GM23248 (cell line): ENCODE results near the gene TMEM8B. TPM values are rescaled to one million over a fixed set of nuclear protein-coding genes. Genes with fewer than 3 reads are reported as not detected.
A peak's percentile ranks its signal among the peaks of the same experiment; 100 is the strongest.
"Not testable (repeated sequence)": the region's sequence is repeated elsewhere in the genome, so short reads cannot be mapped to it uniquely, and the experiment has no call there.

ENCODE experiments used
- DNase-seq: peaks from one replicate; pipeline ENCODE4 v3.0.0-alpha.2; 2015
- H2AFZ ChIP-seq: fragments of 200-600 bp; sonication (generic); 2 replicates; pipeline ENCODE4 v1.6.1; 2016; ENCODE audit warnings: antibody characterized with exemption
- H3F3A ChIP-seq: fragments of 200-600 bp; sonication (generic); 2 replicates; pipeline ENCODE4 v1.6.1; 2016; ENCODE audit warnings: mild to moderate bottlenecking, antibody characterized with exemption, mixed run types; ENCODE audit not compliant: insufficient read depth
- H3K27ac ChIP-seq: fragments of 200-600 bp; sonication (generic); 2 replicates; pipeline ENCODE4 v1.5.1; 2016; ENCODE audit warnings: mild to moderate bottlenecking
- H3K27me3 ChIP-seq: fragments of 200-600 bp; sonication (generic); replicated peaks from 2 replicates; pipeline ENCODE4 v1.6.1; 2016; ENCODE audit warnings: mild to moderate bottlenecking; ENCODE audit not compliant: insufficient read depth
- H3K36me3 ChIP-seq: fragments of 200-600 bp; sonication (generic); 2 replicates; pipeline ENCODE4 v1.6.1; 2016; ENCODE audit warnings: low read depth, mild to moderate bottlenecking
- H3K4me1 ChIP-seq: fragments of 200-600 bp; sonication (generic); 2 replicates; pipeline ENCODE4 v1.6.1; 2016; ENCODE audit warnings: mild to moderate bottlenecking; ENCODE audit not compliant: insufficient read depth
- H3K4me2 ChIP-seq: fragments of 200-600 bp; sonication (generic); one replicate; pipeline ENCODE4 v1.6.1; 2016; ENCODE audit warnings: mild to moderate bottlenecking; ENCODE audit not compliant: unreplicated experiment
- H3K4me3 ChIP-seq: fragments of 200-600 bp; sonication (generic); 2 replicates; pipeline ENCODE4 v1.5.1; 2016; ENCODE audit warnings: mild to moderate bottlenecking
- H3K79me2 ChIP-seq: fragments of 200-600 bp; sonication (generic); 2 replicates; pipeline ENCODE4 v1.6.1; 2016; ENCODE audit warnings: mild to moderate bottlenecking; ENCODE audit not compliant: insufficient read depth
- H3K9ac ChIP-seq: fragments of 200-600 bp; sonication (generic); 2 replicates; pipeline ENCODE4 v1.6.1; 2016; ENCODE audit warnings: mild to moderate bottlenecking
- H3K9me2 ChIP-seq: fragments of 200-600 bp; sonication (generic); 2 replicates; pipeline ENCODE4 v1.6.1; 2016; ENCODE audit warnings: mixed run types, mild to moderate bottlenecking, moderate library complexity; ENCODE audit not compliant: insufficient read depth
- H3K9me3 ChIP-seq: fragments of 200-600 bp; sonication (generic); one replicate; pipeline ENCODE4 v1.6.1; 2017; ENCODE audit warnings: low read depth
- H4K20me1 ChIP-seq: fragments of 200-600 bp; sonication (generic); 2 replicates; pipeline ENCODE4 v1.6.0; 2016; ENCODE audit not compliant: insufficient read depth
- EZH2 ChIP-seq: fragments of 200-600 bp; sonication (generic); IDR thresholded peaks from 2 replicates; pipeline ENCODE4 v1.6.1; 2018; ENCODE audit warnings: antibody characterized with exemption, mild to moderate bottlenecking; ENCODE audit not compliant: insufficient read depth, poor library complexity, severe bottlenecking
- EZH2phosphoT487 ChIP-seq: fragments of 200-600 bp; sonication (generic); IDR thresholded peaks from 2 replicates; pipeline ENCODE4 v1.6.1; 2018; ENCODE audit warnings: antibody characterized with exemption, moderate library complexity, mild to moderate bottlenecking, low read depth; ENCODE audit not compliant: insufficient read depth
- WGBS, 2 experiments: methylation state at CpG; one replicate each; pipeline ENCODE4 v1.1.6; 2015 to 2017; ENCODE audit warnings: low lambda C conversion rate in 2 of 2, low coverage in 1 of 2; ENCODE audit errors: missing lambda C conversion rate in 2 of 2; 5-methylcytosine and 5-hydroxymethylcytosine counted together
- in situ Hi-C: fragments of 300-500 bp; cut with MboI; formaldehyde crosslinking; loops from 2 replicates; pipeline ENCODE4 v1.15.0; 2020
- polyA plus RNA-seq: library from polyadenylated mRNA; unstranded; fragments of >200 nt; fragmentation: Nextera tagmentation; extraction: Ambion mirVana; gene quantifications from 2 replicates; pipeline ENCODE4 v1.2.1, GENCODE V29; 2016
- total RNA-seq: library from RNA; depleted of rRNA; stranded (reverse); fragments of >200 nt; shearing (Covaris generic); gene quantifications from 2 replicates; pipeline ENCODE4 v1.2.3, GENCODE V29; 2014

TMEM8B gene
- total and polyA plus RNA-seq, 2 experiments from 2014 or later: 3.7 to 4.9 TPM

DNA sequence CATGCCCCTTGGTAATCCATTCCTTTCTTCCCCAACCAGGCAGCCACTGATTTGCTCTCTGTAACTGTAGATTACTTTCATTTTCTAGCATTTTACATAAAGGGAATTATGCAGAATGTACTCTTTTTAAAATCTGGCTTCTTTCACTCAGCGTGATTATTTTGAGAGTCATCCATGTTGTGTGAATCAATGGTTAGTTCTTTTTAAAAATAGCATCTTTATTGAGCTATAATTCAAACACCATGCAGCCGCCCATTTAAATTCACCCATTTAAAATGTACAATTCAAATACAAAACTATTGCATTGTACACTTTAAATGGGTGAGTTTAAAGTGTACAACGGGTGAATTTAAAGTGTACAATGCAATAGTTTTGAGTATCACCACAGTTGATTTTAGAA is 43.5 kb downstream of the TMEM8B start:
- H4K20me1 ChIP-seq: no peaks in the 10 kb centered on the region
- WGBS, 2 experiments: 43 to 44% methylated on average over 3 of the region's 3 CpGs
- no peak overlapping the region for H3K4me2 ChIP-seq
- no peak overlapping the region for H3K9ac ChIP-seq
- DNase-seq: no peak
- H3K4me1 ChIP-seq: no peaks in the 10 kb centered on the region
- H3K27me3 ChIP-seq: no peaks in the 10 kb centered on the region
- no peak overlapping the region for H3K4me3 ChIP-seq
- no peaks in the 10 kb centered on the region for H3K9me2 ChIP-seq
- no peaks in the 10 kb centered on the region for H3K36me3 ChIP-seq
- H3K9me3 ChIP-seq: no peaks in the 10 kb centered on the region
- H3F3A ChIP-seq: no peaks in the 10 kb centered on the region
- in situ Hi-C loops: no loop called here
- no peak overlapping the region for H2AFZ ChIP-seq
- H3K79me2 ChIP-seq: no peaks in the 10 kb centered on the region
- TF ChIP-seq EZH2phosphoT487 (no peak), EZH2 (no peak)
- H3K27ac ChIP-seq: no peak overlapping the region

DNA sequence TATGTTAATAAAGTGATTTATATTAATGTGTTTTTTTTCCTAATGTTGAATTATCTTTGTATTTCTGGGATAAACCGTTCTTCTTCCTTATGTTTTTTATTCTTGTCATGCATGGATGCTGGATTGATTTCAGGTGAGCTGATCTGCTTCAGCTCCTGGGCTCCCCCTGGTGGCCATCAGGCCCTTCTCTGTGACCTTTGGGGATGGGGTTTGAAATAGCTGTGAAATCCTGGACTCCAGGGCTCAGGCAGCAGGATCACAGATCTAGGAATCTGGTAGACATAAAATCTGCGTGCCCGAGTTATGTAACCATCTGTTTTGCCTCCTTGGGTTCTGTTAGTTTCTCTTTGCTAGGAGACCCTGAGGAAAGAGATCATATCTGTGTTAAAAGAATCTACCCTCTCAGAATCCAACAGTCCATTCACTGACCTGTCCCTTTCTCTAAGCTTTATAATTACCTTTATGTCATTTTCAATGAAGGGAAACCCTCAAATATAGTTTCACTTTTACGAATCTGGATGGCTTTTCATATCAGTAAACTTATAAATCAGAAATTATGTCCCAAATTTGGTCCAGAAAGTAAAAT is 53.3 kb downstream of the TMEM8B start:
- H4K20me1 ChIP-seq: no peaks in the 10 kb centered on the region
- H3K27me3 ChIP-seq: no peaks in the 10 kb centered on the region
- peak overlapping the region; percentile 74; the same call in 1 of the 2 replicates for H2AFZ ChIP-seq
- in situ Hi-C loops: loop anchor here (10.0 kb wide), 1 partner anchor 98 kb away; no protein-coding TSS in a partner anchor
- H3K9ac ChIP-seq: peak overlapping the region; percentile 0; the same call in 1 of the 2 replicates
- no peaks in the 10 kb centered on the region for H3K79me2 ChIP-seq
- H3K9me2 ChIP-seq: no peaks in the 10 kb centered on the region
- peak; percentile 80 for DNase-seq
- H3K4me3 ChIP-seq: no peak overlapping the region
- H3F3A ChIP-seq: peaks cover 11% of the 10 kb centered on the region
- TF ChIP-seq EZH2phosphoT487 (no peak), EZH2 (no peak)
- no peaks in the 10 kb centered on the region for H3K36me3 ChIP-seq
- peak overlapping the region; percentile 1; the same call in 1 of the 2 replicates for H3K27ac ChIP-seq
- no peaks in the 10 kb centered on the region for H3K9me3 ChIP-seq
- peaks cover 12% of the 10 kb centered on the region for H3K4me1 ChIP-seq
- WGBS, 2 experiments: 1% methylated on average over 4 of the region's 4 CpGs
- no peak overlapping the region for H3K4me2 ChIP-seq

DNA sequence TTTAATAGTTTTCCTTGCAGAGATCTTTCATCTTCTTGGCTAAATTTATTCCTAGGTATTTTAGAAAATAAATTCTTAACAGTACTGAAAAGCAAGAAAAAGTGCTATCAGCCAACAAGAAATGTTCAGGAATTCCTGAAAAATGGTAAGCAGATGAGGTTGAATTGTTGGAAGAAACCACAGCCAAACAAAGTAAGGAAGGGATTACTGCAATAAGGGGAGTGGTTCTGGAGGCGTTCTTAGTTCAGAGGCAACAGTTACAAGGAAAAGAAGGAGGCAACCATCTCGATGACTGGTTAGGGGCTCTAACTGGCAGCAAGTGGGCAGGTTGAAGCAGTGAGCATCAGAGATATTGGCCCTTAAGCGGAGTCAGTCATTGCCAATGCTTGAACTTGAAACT is 54.0 kb downstream of the TMEM8B start:
- Histone ChIP-seq H3K9ac (peak overlapping the region; percentile 0; the same call in 1 of the 2 replicates), H4K20me1 (no peaks in the 10 kb centered on the region), H3K27ac (peak overlapping the region; percentile 1; the same call in 1 of the 2 replicates), H2AFZ (peak overlapping the region; percentile 74), H3K4me2 (no peak overlapping the region), H3K9me3 (no peaks in the 10 kb centered on the region), H3K4me3 (no peak overlapping the region), H3K27me3 (no peaks in the 10 kb centered on the region), H3K4me1 (peaks cover 12% of the 10 kb centered on the region), H3K36me3 (no peaks in the 10 kb centered on the region), H3F3A (peaks cover 11% of the 10 kb centered on the region), H3K79me2 (no peaks in the 10 kb centered on the region), H3K9me2 (no peaks in the 10 kb centered on the region)
- DNase-seq: peak; percentile 55
- in situ Hi-C loops: loop anchor here (10.0 kb wide), 1 partner anchor 98 kb away; no protein-coding TSS in a partner anchor
- TF ChIP-seq EZH2phosphoT487: no peak
- no peak for TF ChIP-seq EZH2
- WGBS, 2 experiments: 23 to 25% methylated on average over 3 of the region's 3 CpGs

- not testable (repeated sequence) for H3K27ac ChIP-seq, H2AFZ ChIP-seq, H4K20me1 ChIP-seq, H3K9me2 ChIP-seq, H3K4me3 ChIP-seq, H3K4me2 ChIP-seq, H3K9me3 ChIP-seq, H3K79me2 ChIP-seq, H3K9ac ChIP-seq, H3K27me3 ChIP-seq, H3K36me3 ChIP-seq, DNase-seq
- peaks cover 11% of the 10 kb centered on the region for H3F3A ChIP-seq
- 83 to 90% methylated on average over 3 of the region's 3 CpGs for WGBS, 2 experiments
- peaks cover 12% of the 10 kb centered on the region for H3K4me1 ChIP-seq
- in situ Hi-C loops: loop anchor here (10.0 kb wide), 1 partner anchor 100 kb away; no protein-coding TSS in a partner anchor
Measured at GRCh38 chr9:35884908-35885307, 55.9 kb downstream of the TMEM8B start.

GRCh38 chr9:35891646-35892045 is 62.6 kb downstream of the TMEM8B start:
- Histone ChIP-seq H4K20me1 (no peaks in the 10 kb centered on the region), H3K79me2 (no peaks in the 10 kb centered on the region), H3K27ac (no peak overlapping the region), H3K36me3 (no peaks in the 10 kb centered on the region), H3K9ac (no peak overlapping the region), H3K27me3 (no peaks in the 10 kb centered on the region), H3K4me1 (no peaks in the 10 kb centered on the region), H3K9me3 (no peaks in the 10 kb centered on the region), H3K4me2 (no peak overlapping the region), H3K4me3 (no peak overlapping the region), H3K9me2 (no peaks in the 10 kb centered on the region), H3F3A (no peaks in the 10 kb centered on the region; the same call in 1 of the 2 replicates), H2AFZ (no peak overlapping the region)
- TF ChIP-seq EZH2: no peak
- no peak for TF ChIP-seq EZH2phosphoT487
- 39% methylated on average over 3 of the region's 3 CpGs for WGBS, 2 experiments
- DNase-seq: peak; percentile 71
- in situ Hi-C loops: no loop called here
